ENCODE measurements around the gene LAMP1.

LAMP1 gene

DNA sequence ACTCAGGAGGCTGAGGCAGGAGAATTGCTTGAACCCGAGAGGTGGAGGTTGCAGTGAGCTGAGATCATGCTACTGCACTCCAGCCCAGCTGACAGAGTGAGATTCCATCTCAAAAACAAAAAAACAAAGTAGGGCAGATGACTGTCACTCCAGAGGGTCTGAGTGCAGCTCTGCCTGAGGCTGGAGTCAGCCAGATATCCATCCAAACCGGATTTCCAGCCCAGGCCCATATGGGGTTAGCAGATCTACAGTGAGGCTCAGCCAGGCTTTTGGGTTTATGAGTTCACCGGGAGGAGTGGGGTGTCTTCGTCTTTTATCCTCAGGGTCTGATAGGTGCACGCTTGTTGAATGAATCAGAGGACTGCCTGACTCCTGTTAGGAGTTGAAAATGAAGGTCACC is 19.0 kb downstream of the LAMP1 start:
- H3K27ac ChIP-seq (ENCODE audit: low read depth, low read length), result no peak overlapping the region
- TF ChIP-seq, protein P1, sequence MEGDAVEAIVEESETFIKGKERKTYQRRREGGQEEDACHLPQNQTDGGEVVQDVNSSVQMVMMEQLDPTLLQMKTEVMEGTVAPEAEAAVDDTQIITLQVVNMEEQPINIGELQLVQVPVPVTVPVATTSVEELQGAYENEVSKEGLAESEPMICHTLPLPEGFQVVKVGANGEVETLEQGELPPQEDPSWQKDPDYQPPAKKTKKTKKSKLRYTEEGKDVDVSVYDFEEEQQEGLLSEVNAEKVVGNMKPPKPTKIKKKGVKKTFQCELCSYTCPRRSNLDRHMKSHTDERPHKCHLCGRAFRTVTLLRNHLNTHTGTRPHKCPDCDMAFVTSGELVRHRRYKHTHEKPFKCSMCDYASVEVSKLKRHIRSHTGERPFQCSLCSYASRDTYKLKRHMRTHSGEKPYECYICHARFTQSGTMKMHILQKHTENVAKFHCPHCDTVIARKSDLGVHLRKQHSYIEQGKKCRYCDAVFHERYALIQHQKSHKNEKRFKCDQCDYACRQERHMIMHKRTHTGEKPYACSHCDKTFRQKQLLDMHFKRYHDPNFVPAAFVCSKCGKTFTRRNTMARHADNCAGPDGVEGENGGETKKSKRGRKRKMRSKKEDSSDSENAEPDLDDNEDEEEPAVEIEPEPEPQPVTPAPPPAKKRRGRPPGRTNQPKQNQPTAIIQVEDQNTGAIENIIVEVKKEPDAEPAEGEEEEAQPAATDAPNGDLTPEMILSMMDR (IDR thresholded peaks at IDR 0.05; ENCODE audit: low read depth, low read length, poor library complexity, severe bottlenecking), result no peak
- TF ChIP-seq EZH2phosphoT487 (IDR thresholded peaks at IDR 0.05; ENCODE audit: borderline replicate concordance, low read length), result no peak

GRCh38 chr13:113317031-113317430 is 20.0 kb downstream of the LAMP1 start:
- TF ChIP-seq, protein P1 (IDR thresholded peaks at IDR 0.05; ENCODE audit: low read depth, low read length, poor library complexity, severe bottlenecking), result no peak
- TF ChIP-seq EZH2phosphoT487 (IDR thresholded peaks at IDR 0.05; ENCODE audit: borderline replicate concordance, low read length), result no peak
- Histone ChIP-seq H4K20me1 (ENCODE audit: control insufficient read depth, insufficient read depth, low read depth, low read length) (peaks cover 3% of the 10 kb centered on the region; the same call in 1 of the 2 replicates), H3K27ac (ENCODE audit: low read depth, low read length) (no peak overlapping the region), H3F3A (ENCODE audit: control insufficient read depth, insufficient read depth) (no peaks in the 10 kb centered on the region), H3K4me3 (ENCODE audit: low read length) (no peak overlapping the region), H3K9me2 (replicated peaks; ENCODE audit: control insufficient read depth, low read length) (no peaks in the 10 kb centered on the region), H3K4me1 (ENCODE audit: control insufficient read depth, low read length) (no peaks in the 10 kb centered on the region), H3K27me3 (ENCODE audit: control insufficient read depth, low read length) (no peaks in the 10 kb centered on the region), H3K36me3 (ENCODE audit: control insufficient read depth, low read length) (peaks cover 47% of the 10 kb centered on the region), H3K9me3 (ENCODE audit: control insufficient read depth, insufficient read depth, low read length) (no peaks in the 10 kb centered on the region), H3K4me2 (ENCODE audit: low read length) (no peak overlapping the region), H3K79me2 (ENCODE audit: control insufficient read depth, low read length) (peaks cover 8% of the 10 kb centered on the region)

More for the DNA sequence above, 19.0 kb downstream of the LAMP1 start:
- Histone ChIP-seq H3K27me3 (ENCODE audit: control insufficient read depth, low read length) (no peaks in the 10 kb centered on the region), H3K4me1 (ENCODE audit: control insufficient read depth, low read length) (no peaks in the 10 kb centered on the region), H3K36me3 (ENCODE audit: control insufficient read depth, low read length) (peaks cover 43% of the 10 kb centered on the region), H3F3A (ENCODE audit: control insufficient read depth, insufficient read depth) (no peaks in the 10 kb centered on the region), H3K9me2 (replicated peaks; ENCODE audit: control insufficient read depth, low read length) (no peaks in the 10 kb centered on the region), H4K20me1 (ENCODE audit: control insufficient read depth, insufficient read depth, low read depth, low read length) (peaks cover 3% of the 10 kb centered on the region; the same call in 1 of the 2 replicates), H3K4me2 (ENCODE audit: low read length) (no peak overlapping the region), H3K4me3 (ENCODE audit: low read length) (no peak overlapping the region), H3K9me3 (ENCODE audit: control insufficient read depth, insufficient read depth, low read length) (no peaks in the 10 kb centered on the region), H3K79me2 (ENCODE audit: control insufficient read depth, low read length) (peaks cover 8% of the 10 kb centered on the region)

- Histone ChIP-seq H3K4me2 (ENCODE audit: low read length) (no peak overlapping the region), H3K27me3 (ENCODE audit: control insufficient read depth, low read length) (no peaks in the 10 kb centered on the region), H3K4me3 (ENCODE audit: low read length) (no peak overlapping the region), H3K9me3 (ENCODE audit: control insufficient read depth, insufficient read depth, low read length) (no peaks in the 10 kb centered on the region), H3K9me2 (replicated peaks; ENCODE audit: control insufficient read depth, low read length) (no peaks in the 10 kb centered on the region), H3K4me1 (ENCODE audit: control insufficient read depth, low read length) (no peaks in the 10 kb centered on the region), H3K36me3 (ENCODE audit: control insufficient read depth, low read length) (peaks cover 48% of the 10 kb centered on the region), H3K27ac (ENCODE audit: low read depth, low read length) (no peak overlapping the region), H4K20me1 (ENCODE audit: control insufficient read depth, insufficient read depth, low read depth, low read length) (peaks cover 3% of the 10 kb centered on the region; the same call in 1 of the 2 replicates), H3K79me2 (ENCODE audit: control insufficient read depth, low read length) (no peaks in the 10 kb centered on the region), H3F3A (ENCODE audit: control insufficient read depth, insufficient read depth) (no peaks in the 10 kb centered on the region)
- TF ChIP-seq EZH2phosphoT487 (IDR thresholded peaks at IDR 0.05; ENCODE audit: borderline replicate concordance, low read length), result no peak
- TF ChIP-seq, protein P1 (IDR thresholded peaks at IDR 0.05; ENCODE audit: low read depth, low read length, poor library complexity, severe bottlenecking), result no peak
These were observed 21.9 kb downstream of the LAMP1 start for GRCh38 chr13:113318956-113319355.

Data from DOHH2 (cell line).